ENCODE data around the gene GALNT17. TPM values are rescaled to one million over a fixed set of nuclear protein-coding genes. Genes with fewer than 3 reads are reported as not detected.

The GALNT17 gene
- under 0.01 TPM in 1 of 2 replicates, not detected in the other for total RNA-seq

DNA sequence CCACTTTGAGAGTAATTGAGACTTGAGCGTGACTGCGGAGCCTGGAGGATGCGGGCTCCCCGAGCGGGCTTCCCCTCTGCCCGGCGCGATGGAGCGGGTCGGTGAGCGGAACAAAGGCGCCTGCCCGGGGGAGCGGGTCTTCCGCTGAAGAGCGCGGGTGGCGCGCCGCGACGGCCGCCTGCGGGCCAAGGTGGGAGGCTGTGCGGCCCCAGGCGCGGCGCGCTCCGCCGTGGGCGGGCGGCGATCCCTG, at the start of gene GALNT17:
Gene GALNT17, plus strand, starts transcription at position 18 of the 250 bp plus-strand sequence.

